A673 (cell line): Measurements from ENCODE around the gene CKMT2.

Experiments
- EZH2 ChIP-seq: fragments of 200-600 bp; sonication (generic); IDR thresholded peaks from 2 replicates; pipeline ENCODE4 v1.6.1; 2017; ENCODE audit warnings: borderline replicate concordance, low read depth, mild to moderate bottlenecking, mixed read lengths, antibody characterized with exemption, low read length; ENCODE audit not compliant: poor library complexity, severe bottlenecking
- TF ChIP-seq, protein P1 (sequence below): fragments of 300-800, 200-600 bp; sonication (generic); conservative IDR thresholded peaks from 2 replicates; pipeline ENCODE4 v1.5.1; 2017; ENCODE audit warnings: low read depth, mild to moderate bottlenecking, antibody characterized with exemption, low read length, moderate library complexity, mixed read lengths

DNA sequence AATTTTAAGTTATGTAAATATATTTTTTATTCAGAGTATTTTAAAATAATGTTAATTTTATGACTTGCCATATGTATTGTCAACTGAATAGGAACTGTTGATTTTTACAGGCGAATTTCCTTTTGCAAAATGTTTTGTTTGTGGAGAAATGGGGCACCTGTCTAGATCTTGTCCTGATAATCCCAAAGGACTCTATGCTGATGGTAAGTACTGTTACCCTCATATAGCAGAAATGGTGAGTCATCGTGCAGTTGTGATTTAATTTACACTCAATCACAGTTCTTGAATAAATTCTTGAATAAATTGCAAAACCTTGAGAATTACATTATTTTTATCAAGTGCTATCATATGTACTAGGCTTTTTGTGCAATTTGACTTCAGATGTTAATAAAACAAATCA, 75.7 kb downstream of the CKMT2 start:
- TF ChIP-seq, protein P1, sequence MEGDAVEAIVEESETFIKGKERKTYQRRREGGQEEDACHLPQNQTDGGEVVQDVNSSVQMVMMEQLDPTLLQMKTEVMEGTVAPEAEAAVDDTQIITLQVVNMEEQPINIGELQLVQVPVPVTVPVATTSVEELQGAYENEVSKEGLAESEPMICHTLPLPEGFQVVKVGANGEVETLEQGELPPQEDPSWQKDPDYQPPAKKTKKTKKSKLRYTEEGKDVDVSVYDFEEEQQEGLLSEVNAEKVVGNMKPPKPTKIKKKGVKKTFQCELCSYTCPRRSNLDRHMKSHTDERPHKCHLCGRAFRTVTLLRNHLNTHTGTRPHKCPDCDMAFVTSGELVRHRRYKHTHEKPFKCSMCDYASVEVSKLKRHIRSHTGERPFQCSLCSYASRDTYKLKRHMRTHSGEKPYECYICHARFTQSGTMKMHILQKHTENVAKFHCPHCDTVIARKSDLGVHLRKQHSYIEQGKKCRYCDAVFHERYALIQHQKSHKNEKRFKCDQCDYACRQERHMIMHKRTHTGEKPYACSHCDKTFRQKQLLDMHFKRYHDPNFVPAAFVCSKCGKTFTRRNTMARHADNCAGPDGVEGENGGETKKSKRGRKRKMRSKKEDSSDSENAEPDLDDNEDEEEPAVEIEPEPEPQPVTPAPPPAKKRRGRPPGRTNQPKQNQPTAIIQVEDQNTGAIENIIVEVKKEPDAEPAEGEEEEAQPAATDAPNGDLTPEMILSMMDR = no peak
- TF ChIP-seq EZH2 = no peak
